Neural cell (in vitro differentiated cells): ENCODE measurements around the gene MINDY3. TPM values are rescaled to one million over a fixed set of nuclear protein-coding genes. Genes with fewer than 3 reads are reported as not detected.

Source experiments
- H2AFZ ChIP-seq: fragments of 200-600, 300-800 bp; sonication (generic), shearing (Covaris generic); 2 replicates; pipeline ENCODE4 v1.6.0; 2014; ENCODE audit warnings: low read depth, mild to moderate bottlenecking, antibody characterized with exemption, low read length, moderate library complexity
- H3F3A ChIP-seq: fragments of 200-600 bp; shearing (Covaris generic); 2 replicates; pipeline ENCODE4 v1.6.1; 2016; ENCODE audit warnings: mild to moderate bottlenecking, moderate library complexity, mixed read lengths, antibody characterized with exemption, low read length; ENCODE audit not compliant: insufficient read depth, poor library complexity, severe bottlenecking
- H3K27ac ChIP-seq: fragments of 200-600, 300-800 bp; sonication (generic), shearing (Covaris generic); 2 replicates; pipeline ENCODE4 v1.5.1; 2014; ENCODE audit warnings: mild to moderate bottlenecking, low read length, moderate library complexity
- H3K27me3 ChIP-seq: fragments of 300-800, 200-600 bp; sonication (generic), shearing (Covaris generic); 2 replicates; pipeline ENCODE4 v1.6.0; 2014; ENCODE audit warnings: mild to moderate bottlenecking, low read depth, low read length, moderate library complexity; ENCODE audit not compliant: insufficient read depth
- H3K36me3 ChIP-seq: fragments of 300-800, 200-600 bp; sonication (generic), shearing (Covaris generic); 2 replicates; pipeline ENCODE4 v1.5.1; 2014; ENCODE audit warnings: mild to moderate bottlenecking, antibody characterized with exemption, low read length, moderate library complexity; ENCODE audit not compliant: insufficient read depth
- H3K4me2 ChIP-seq: fragments of 300-800, 200-600 bp; sonication (generic), shearing (Covaris generic); 2 replicates; pipeline ENCODE4 v1.6.0; 2014; ENCODE audit warnings: mild to moderate bottlenecking, low read length
- H3K4me3 ChIP-seq: fragments of 300-800, 200-600 bp; sonication (generic), shearing (Covaris generic); 2 replicates; pipeline ENCODE4 v1.5.1; 2014; ENCODE audit warnings: mild to moderate bottlenecking, low read length, moderate library complexity
- H3K79me2 ChIP-seq: fragments of 200-600 bp; shearing (Covaris generic); replicated peaks from 2 replicates; pipeline ENCODE4 v1.6.0; 2014; ENCODE audit warnings: mild to moderate bottlenecking, low read length, moderate library complexity; ENCODE audit not compliant: insufficient read depth
- H3K9ac ChIP-seq: fragments of 300-800, 200-600 bp; sonication (generic), shearing (Covaris generic); 2 replicates; pipeline ENCODE4 v1.6.1; 2016; ENCODE audit warnings: mild to moderate bottlenecking, low read length, mixed read lengths
- H3K9me2 ChIP-seq: fragments of 200-600 bp; shearing (Covaris generic); 2 replicates; pipeline ENCODE4 v1.6.1; 2016; ENCODE audit warnings: mild to moderate bottlenecking, low read length, mixed read lengths; ENCODE audit not compliant: insufficient read depth
- H3K9me3 ChIP-seq: fragments of 200-600, 300-800 bp; sonication (generic), shearing (Covaris generic); 2 replicates; pipeline ENCODE4 v1.6.1; 2016; ENCODE audit warnings: mild to moderate bottlenecking, mixed run types, low read length, moderate library complexity, mixed read lengths
- H4K20me1 ChIP-seq: fragments of 200-600 bp; shearing (Covaris generic); 2 replicates; pipeline ENCODE4 v1.6.1; 2016; ENCODE audit warnings: mild to moderate bottlenecking, mixed run types; ENCODE audit not compliant: insufficient read depth
- EP300 ChIP-seq: fragments of 450-650 bp; conservative IDR thresholded peaks from 2 replicates; pipeline ENCODE4 v1.6.1; 2014; ENCODE audit warnings: antibody characterized with exemption, mild to moderate bottlenecking, moderate library complexity; ENCODE audit not compliant: poor library complexity, severe bottlenecking
- EZH2 ChIP-seq: fragments of 200-600, 300-800 bp; shearing (Covaris generic), sonication (generic); IDR thresholded peaks from 2 replicates; pipeline ENCODE4 v1.6.1; 2014; ENCODE audit warnings: antibody characterized with exemption, low read length, borderline replicate concordance, mild to moderate bottlenecking; ENCODE audit not compliant: insufficient read depth, poor library complexity, severe bottlenecking
- MXI1 ChIP-seq: fragments of 450-650 bp; conservative IDR thresholded peaks from 2 replicates; pipeline ENCODE4 v1.6.1; 2014; ENCODE audit warnings: antibody characterized with exemption, mild to moderate bottlenecking; ENCODE audit not compliant: poor library complexity, severe bottlenecking
- POLR2AphosphoS5 ChIP-seq: IDR thresholded peaks from 2 replicates; pipeline ENCODE4 v1.6.1; 2012
- RAD21 ChIP-seq: fragments of 450-650 bp; conservative IDR thresholded peaks from 2 replicates; pipeline ENCODE4 v1.6.1; 2014; ENCODE audit warnings: antibody characterized with exemption, mild to moderate bottlenecking, moderate library complexity
- SMC3 ChIP-seq: fragments of 450-650 bp; conservative IDR thresholded peaks from 2 replicates; pipeline ENCODE4 v1.6.1; 2014; ENCODE audit warnings: antibody characterized with exemption, mild to moderate bottlenecking, moderate library complexity; ENCODE audit not compliant: poor library complexity
- TAF1 ChIP-seq: IDR thresholded peaks from 2 replicates; pipeline ENCODE4 v1.6.1; 2012; ENCODE audit warnings: low read depth
- polyA plus RNA-seq: library from polyadenylated mRNA; depleted of rRNA; stranded (reverse); fragments of >200 nt; gene quantifications from 2 replicates; pipeline ENCODE4 v1.2.3, GENCODE V29; 2014
- TF ChIP-seq, protein P1 (sequence below): fragments of 450-650 bp; IDR thresholded peaks from 2 replicates; pipeline ENCODE4 v1.5.1; 2014; ENCODE audit warnings: antibody characterized with exemption, mild to moderate bottlenecking, moderate library complexity; ENCODE audit not compliant: poor library complexity, severe bottlenecking
- TF ChIP-seq, protein P2 (sequence below): IDR thresholded peaks from 2 replicates; pipeline ENCODE4 v1.6.1; 2012; ENCODE audit warnings: borderline replicate concordance

Gene MINDY3
- polyA plus RNA-seq, 1 donor from 2014 or later: 56.5 TPM

DNA sequence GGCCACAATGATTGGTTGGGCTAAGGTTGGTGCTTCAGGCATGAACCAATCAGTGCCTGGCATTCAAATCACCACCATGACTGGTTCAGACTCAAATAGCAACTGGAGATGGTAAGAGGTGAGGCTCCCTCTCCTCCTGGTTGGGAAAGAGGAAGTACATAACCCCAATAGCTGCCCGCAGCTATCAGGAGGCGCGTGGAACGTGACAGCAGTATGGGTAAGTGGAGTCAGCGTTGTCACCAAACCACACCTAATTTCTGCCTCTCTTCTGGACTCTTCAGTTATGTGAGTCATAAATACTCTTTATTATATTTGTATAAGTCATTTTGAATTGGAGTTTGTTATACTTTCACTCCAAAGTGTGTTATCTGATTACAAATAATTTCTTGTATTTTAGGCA, 122.7 kb downstream of the MINDY3 start:
- Histone ChIP-seq H2AFZ (no peak overlapping the region), H3K27ac (no peak overlapping the region), H3K9ac (no peak overlapping the region), H4K20me1 (no peaks in the 10 kb centered on the region), H3K36me3 (no peaks in the 10 kb centered on the region), H3K9me2 (no peaks in the 10 kb centered on the region), H3K27me3 (no peaks in the 10 kb centered on the region), H3K79me2 (no peaks in the 10 kb centered on the region), H3K4me2 (no peak overlapping the region), H3K4me3 (no peak overlapping the region), H3K9me3 (no peaks in the 10 kb centered on the region), H3F3A (no peaks in the 10 kb centered on the region)
- TF ChIP-seq, protein P1, sequence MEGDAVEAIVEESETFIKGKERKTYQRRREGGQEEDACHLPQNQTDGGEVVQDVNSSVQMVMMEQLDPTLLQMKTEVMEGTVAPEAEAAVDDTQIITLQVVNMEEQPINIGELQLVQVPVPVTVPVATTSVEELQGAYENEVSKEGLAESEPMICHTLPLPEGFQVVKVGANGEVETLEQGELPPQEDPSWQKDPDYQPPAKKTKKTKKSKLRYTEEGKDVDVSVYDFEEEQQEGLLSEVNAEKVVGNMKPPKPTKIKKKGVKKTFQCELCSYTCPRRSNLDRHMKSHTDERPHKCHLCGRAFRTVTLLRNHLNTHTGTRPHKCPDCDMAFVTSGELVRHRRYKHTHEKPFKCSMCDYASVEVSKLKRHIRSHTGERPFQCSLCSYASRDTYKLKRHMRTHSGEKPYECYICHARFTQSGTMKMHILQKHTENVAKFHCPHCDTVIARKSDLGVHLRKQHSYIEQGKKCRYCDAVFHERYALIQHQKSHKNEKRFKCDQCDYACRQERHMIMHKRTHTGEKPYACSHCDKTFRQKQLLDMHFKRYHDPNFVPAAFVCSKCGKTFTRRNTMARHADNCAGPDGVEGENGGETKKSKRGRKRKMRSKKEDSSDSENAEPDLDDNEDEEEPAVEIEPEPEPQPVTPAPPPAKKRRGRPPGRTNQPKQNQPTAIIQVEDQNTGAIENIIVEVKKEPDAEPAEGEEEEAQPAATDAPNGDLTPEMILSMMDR: no peak
- TF ChIP-seq MXI1: no peak
- TF ChIP-seq EZH2: no peak
- no peak for TF ChIP-seq TAF1
- TF ChIP-seq SMC3: no peak
- no peak for TF ChIP-seq EP300
- no peak for TF ChIP-seq POLR2AphosphoS5

DNA sequence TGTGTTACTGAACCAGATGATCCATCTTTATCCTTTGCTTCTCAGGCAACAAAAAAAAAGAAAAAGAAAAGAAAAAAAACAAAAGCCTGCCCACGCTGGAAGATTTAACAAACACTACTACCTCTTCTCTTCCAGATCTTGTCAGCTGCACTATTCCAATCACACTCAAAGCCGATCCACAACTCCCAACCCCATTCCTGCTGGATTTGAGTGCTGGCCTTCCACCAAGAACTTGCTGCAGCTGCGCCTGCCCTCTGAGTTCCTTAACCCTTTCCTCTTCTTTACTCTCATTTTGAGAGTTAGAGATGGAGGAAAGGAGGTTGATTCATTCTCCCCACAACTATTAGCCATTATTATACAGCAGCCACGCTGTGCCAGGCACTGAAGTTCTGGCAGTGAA, 124.5 kb downstream of the MINDY3 start:
- no peak overlapping the region for H3K4me3 ChIP-seq
- no peak for TF ChIP-seq EP300
- no peak for TF ChIP-seq POLR2AphosphoS5
- no peak for TF ChIP-seq TAF1
- no peak for TF ChIP-seq EZH2
- no peak for TF ChIP-seq RAD21
- TF ChIP-seq, protein P2, sequence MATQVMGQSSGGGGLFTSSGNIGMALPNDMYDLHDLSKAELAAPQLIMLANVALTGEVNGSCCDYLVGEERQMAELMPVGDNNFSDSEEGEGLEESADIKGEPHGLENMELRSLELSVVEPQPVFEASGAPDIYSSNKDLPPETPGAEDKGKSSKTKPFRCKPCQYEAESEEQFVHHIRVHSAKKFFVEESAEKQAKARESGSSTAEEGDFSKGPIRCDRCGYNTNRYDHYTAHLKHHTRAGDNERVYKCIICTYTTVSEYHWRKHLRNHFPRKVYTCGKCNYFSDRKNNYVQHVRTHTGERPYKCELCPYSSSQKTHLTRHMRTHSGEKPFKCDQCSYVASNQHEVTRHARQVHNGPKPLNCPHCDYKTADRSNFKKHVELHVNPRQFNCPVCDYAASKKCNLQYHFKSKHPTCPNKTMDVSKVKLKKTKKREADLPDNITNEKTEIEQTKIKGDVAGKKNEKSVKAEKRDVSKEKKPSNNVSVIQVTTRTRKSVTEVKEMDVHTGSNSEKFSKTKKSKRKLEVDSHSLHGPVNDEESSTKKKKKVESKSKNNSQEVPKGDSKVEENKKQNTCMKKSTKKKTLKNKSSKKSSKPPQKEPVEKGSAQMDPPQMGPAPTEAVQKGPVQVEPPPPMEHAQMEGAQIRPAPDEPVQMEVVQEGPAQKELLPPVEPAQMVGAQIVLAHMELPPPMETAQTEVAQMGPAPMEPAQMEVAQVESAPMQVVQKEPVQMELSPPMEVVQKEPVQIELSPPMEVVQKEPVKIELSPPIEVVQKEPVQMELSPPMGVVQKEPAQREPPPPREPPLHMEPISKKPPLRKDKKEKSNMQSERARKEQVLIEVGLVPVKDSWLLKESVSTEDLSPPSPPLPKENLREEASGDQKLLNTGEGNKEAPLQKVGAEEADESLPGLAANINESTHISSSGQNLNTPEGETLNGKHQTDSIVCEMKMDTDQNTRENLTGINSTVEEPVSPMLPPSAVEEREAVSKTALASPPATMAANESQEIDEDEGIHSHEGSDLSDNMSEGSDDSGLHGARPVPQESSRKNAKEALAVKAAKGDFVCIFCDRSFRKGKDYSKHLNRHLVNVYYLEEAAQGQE: no peak
- no peak for TF ChIP-seq SMC3
- TF ChIP-seq, protein P1: no peak
- TF ChIP-seq MXI1: no peak
- H3K27me3 ChIP-seq: no peaks in the 10 kb centered on the region
- no peak overlapping the region for H3K9ac ChIP-seq
- H3K4me2 ChIP-seq: no peak overlapping the region
- no peak overlapping the region for H3K27ac ChIP-seq
- no peaks in the 10 kb centered on the region for H3K79me2 ChIP-seq
- H4K20me1 ChIP-seq: no peaks in the 10 kb centered on the region
- H3K9me3 ChIP-seq: no peaks in the 10 kb centered on the region
- no peak overlapping the region for H2AFZ ChIP-seq
- H3K36me3 ChIP-seq: no peaks in the 10 kb centered on the region
- H3F3A ChIP-seq: no peaks in the 10 kb centered on the region
- no peaks in the 10 kb centered on the region for H3K9me2 ChIP-seq
